LNCaP clone FGC (cell line): Measurements from ENCODE around the gene TAB2.
"Not testable (repeated sequence)": the region's sequence is repeated elsewhere in the genome, so short reads cannot be mapped to it uniquely, and the experiment has no call there.

Experiments used
- DNase-seq: peaks from one replicate; pipeline ENCODE4 v3.0.0-alpha.2; 2011; ENCODE audit warnings: low read depth
- H3K4me3 ChIP-seq: 2 replicates; pipeline ENCODE4 v1.5.1; 2011; ENCODE audit warnings: mild to moderate bottlenecking, low read depth, low read length, control low read depth
- CTCF ChIP-seq: IDR thresholded peaks from 2 replicates; pipeline ENCODE4 v1.5.1; 2012; ENCODE audit warnings: mild to moderate bottlenecking; ENCODE audit not compliant: control insufficient read depth, insufficient read depth; ENCODE audit errors: extremely low read depth

The TAB2 gene

GRCh38 chr6:149459761-149460160 lies 142.2 kb downstream of the TAB2 start:
- no peak overlapping the region for H3K4me3 ChIP-seq
- no peak for TF ChIP-seq CTCF
- DNase-seq, result no peak

- not testable (repeated sequence) for H3K4me3 ChIP-seq, DNase-seq
Measured at GRCh38 chr6:149460249-149460648, 142.7 kb downstream of the TAB2 start.
